Neural cell (in vitro differentiated cells): ENCODE results near the gene BTBD9.

Source experiments
- EP300 ChIP-seq: fragments of 450-650 bp; conservative IDR thresholded peaks from 2 replicates; pipeline ENCODE4 v1.6.1; 2014; ENCODE audit warnings: antibody characterized with exemption, mild to moderate bottlenecking, moderate library complexity; ENCODE audit not compliant: poor library complexity, severe bottlenecking
- EZH2 ChIP-seq: fragments of 200-600, 300-800 bp; shearing (Covaris generic), sonication (generic); IDR thresholded peaks from 2 replicates; pipeline ENCODE4 v1.6.1; 2014; ENCODE audit warnings: antibody characterized with exemption, low read length, borderline replicate concordance, mild to moderate bottlenecking; ENCODE audit not compliant: insufficient read depth, poor library complexity, severe bottlenecking
- POLR2AphosphoS5 ChIP-seq: IDR thresholded peaks from 2 replicates; pipeline ENCODE4 v1.6.1; 2012
- RAD21 ChIP-seq: fragments of 450-650 bp; conservative IDR thresholded peaks from 2 replicates; pipeline ENCODE4 v1.6.1; 2014; ENCODE audit warnings: antibody characterized with exemption, mild to moderate bottlenecking, moderate library complexity
- TAF1 ChIP-seq: IDR thresholded peaks from 2 replicates; pipeline ENCODE4 v1.6.1; 2012; ENCODE audit warnings: low read depth
- TF ChIP-seq, protein P1 (sequence below): fragments of 450-650 bp; IDR thresholded peaks from 2 replicates; pipeline ENCODE4 v1.5.1; 2014; ENCODE audit warnings: antibody characterized with exemption, mild to moderate bottlenecking, moderate library complexity; ENCODE audit not compliant: poor library complexity, severe bottlenecking

DNA sequence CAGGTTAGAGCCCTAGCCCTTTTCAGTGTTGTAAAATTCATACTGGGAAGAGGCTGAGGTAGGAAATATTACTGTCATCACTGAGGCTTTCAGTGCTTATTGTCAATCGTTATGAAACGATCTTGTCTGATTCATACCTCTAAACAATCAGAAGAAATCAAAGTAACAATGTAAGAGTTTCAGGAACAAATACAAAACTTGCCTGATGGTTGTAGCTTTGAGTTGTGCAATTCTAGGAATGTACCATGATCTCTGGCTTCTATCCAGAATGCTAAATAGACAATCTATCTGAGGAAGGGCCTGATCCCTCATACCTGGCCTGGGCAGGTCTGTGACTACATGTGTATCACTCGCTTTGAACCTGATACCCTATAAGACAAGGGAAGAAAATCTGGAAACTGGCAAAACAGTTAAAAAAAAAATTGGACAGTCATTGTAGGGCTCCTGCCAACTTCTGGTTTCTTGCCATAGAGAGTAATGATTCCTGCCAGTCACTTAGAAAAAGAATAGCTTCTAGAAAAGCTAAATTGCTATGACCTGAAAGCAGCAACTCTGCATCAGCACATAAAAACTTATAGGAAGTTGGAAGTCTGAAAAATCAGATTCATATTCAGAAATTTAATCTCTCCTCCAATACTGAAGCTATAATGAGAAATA is 234.7 kb downstream of the BTBD9 start:
- TF ChIP-seq, protein P1, sequence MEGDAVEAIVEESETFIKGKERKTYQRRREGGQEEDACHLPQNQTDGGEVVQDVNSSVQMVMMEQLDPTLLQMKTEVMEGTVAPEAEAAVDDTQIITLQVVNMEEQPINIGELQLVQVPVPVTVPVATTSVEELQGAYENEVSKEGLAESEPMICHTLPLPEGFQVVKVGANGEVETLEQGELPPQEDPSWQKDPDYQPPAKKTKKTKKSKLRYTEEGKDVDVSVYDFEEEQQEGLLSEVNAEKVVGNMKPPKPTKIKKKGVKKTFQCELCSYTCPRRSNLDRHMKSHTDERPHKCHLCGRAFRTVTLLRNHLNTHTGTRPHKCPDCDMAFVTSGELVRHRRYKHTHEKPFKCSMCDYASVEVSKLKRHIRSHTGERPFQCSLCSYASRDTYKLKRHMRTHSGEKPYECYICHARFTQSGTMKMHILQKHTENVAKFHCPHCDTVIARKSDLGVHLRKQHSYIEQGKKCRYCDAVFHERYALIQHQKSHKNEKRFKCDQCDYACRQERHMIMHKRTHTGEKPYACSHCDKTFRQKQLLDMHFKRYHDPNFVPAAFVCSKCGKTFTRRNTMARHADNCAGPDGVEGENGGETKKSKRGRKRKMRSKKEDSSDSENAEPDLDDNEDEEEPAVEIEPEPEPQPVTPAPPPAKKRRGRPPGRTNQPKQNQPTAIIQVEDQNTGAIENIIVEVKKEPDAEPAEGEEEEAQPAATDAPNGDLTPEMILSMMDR, result no peak
- TF ChIP-seq EZH2 (no peak), TAF1 (no peak), EP300 (no peak), POLR2AphosphoS5 (no peak), RAD21 (no peak)
